DOHH2 (cell line): ENCODE results near the gene NLGN4X.

Experiments used
- EZH2phosphoT487 ChIP-seq: fragments of 200-600 bp; sonication (generic); IDR thresholded peaks from 2 replicates; pipeline ENCODE4 v1.6.1; 2017; ENCODE audit warnings: borderline replicate concordance, mild to moderate bottlenecking, antibody characterized with exemption, low read length, moderate library complexity, mixed read lengths
- TF ChIP-seq, protein P1 (sequence below): fragments of 200-600 bp; sonication (generic); IDR thresholded peaks from one replicate; pipeline ENCODE4 v1.5.1; 2014; ENCODE audit warnings: antibody characterized with exemption, mild to moderate bottlenecking, low read depth, low read length; ENCODE audit not compliant: poor library complexity, severe bottlenecking

GRCh38 chrX:6187256-6187655, 41.4 kb downstream of the NLGN4X start:
- TF ChIP-seq, protein P1, sequence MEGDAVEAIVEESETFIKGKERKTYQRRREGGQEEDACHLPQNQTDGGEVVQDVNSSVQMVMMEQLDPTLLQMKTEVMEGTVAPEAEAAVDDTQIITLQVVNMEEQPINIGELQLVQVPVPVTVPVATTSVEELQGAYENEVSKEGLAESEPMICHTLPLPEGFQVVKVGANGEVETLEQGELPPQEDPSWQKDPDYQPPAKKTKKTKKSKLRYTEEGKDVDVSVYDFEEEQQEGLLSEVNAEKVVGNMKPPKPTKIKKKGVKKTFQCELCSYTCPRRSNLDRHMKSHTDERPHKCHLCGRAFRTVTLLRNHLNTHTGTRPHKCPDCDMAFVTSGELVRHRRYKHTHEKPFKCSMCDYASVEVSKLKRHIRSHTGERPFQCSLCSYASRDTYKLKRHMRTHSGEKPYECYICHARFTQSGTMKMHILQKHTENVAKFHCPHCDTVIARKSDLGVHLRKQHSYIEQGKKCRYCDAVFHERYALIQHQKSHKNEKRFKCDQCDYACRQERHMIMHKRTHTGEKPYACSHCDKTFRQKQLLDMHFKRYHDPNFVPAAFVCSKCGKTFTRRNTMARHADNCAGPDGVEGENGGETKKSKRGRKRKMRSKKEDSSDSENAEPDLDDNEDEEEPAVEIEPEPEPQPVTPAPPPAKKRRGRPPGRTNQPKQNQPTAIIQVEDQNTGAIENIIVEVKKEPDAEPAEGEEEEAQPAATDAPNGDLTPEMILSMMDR = no peak
- no peak for TF ChIP-seq EZH2phosphoT487
